Glomerular visceral epithelial cell (primary cell): ENCODE measurements around the gene TMEM258.

ENCODE experiments used
- DNase-seq: peaks from one replicate; pipeline ENCODE4 v3.0.0-alpha.2; 2016; ENCODE audit errors: extremely low spot score

TMEM258 gene

DNA sequence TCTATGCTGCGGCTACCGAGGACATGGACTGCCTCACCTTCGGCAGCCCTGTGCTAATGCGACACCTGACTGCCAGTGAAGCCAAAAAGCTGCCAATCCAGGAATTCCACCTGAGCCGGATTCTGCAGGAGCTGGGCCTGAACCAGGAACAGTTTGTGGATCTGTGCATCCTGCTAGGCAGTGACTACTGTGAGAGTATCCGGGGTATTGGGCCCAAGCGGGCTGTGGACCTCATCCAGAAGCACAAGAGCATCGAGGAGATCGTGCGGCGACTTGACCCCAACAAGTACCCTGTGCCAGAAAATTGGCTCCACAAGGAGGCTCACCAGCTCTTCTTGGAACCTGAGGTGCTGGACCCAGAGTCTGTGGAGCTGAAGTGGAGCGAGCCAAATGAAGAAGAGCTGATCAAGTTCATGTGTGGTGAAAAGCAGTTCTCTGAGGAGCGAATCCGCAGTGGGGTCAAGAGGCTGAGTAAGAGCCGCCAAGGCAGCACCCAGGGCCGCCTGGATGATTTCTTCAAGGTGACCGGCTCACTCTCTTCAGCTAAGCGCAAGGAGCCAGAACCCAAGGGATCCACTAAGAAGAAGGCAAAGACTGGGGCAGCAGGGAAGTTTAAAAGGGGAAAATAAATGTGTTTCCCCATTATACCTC, 3.6 kb upstream of the TMEM258 start:
- no peak for DNase-seq

DNA sequence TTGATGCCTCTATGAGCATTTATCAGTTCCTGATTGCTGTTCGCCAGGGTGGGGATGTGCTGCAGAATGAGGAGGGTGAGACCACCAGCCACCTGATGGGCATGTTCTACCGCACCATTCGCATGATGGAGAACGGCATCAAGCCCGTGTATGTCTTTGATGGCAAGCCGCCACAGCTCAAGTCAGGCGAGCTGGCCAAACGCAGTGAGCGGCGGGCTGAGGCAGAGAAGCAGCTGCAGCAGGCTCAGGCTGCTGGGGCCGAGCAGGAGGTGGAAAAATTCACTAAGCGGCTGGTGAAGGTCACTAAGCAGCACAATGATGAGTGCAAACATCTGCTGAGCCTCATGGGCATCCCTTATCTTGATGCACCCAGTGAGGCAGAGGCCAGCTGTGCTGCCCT, 3.1 kb upstream of the TMEM258 start:
- no peak for DNase-seq

DNA sequence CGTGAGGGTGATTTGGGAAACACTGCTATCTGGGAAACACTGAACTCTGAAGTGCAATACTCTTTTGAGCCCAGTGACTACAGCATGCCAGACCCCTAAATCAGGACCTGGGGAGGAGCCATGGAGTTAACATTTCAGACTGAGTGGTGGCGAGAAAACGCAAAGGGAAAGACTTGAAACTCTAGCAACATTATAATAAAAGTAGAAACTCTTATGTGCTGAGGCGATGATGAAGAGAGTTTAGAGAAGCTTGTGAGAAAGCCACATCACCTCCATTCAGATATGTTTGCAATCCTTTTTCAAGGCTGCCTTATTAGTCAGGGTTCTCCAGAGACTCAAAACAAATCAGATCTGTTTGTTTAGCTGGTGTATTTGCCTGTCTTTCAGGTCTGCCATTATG, 2.2 kb upstream of the TMEM258 start:
- no peak for DNase-seq

DNA sequence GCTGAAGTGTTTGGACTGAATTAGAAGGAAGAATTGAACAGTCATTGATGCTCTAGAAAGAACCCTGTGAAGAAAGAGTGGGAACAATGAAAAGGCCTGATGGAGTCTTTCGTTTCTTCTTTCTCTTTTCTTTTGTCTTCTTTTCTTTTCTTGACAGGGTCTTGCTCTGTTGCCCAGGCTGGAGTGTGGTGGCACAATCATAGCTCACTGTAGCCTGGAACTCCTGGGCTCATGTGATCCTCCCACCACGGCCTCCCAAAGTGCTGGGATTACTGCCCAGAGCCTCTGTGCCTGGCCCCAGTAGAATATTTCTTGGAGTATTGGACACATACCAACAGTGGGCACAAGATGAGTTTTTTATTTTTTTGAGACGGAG, 1.4 kb upstream of the TMEM258 start:
- no peak for DNase-seq

DNA sequence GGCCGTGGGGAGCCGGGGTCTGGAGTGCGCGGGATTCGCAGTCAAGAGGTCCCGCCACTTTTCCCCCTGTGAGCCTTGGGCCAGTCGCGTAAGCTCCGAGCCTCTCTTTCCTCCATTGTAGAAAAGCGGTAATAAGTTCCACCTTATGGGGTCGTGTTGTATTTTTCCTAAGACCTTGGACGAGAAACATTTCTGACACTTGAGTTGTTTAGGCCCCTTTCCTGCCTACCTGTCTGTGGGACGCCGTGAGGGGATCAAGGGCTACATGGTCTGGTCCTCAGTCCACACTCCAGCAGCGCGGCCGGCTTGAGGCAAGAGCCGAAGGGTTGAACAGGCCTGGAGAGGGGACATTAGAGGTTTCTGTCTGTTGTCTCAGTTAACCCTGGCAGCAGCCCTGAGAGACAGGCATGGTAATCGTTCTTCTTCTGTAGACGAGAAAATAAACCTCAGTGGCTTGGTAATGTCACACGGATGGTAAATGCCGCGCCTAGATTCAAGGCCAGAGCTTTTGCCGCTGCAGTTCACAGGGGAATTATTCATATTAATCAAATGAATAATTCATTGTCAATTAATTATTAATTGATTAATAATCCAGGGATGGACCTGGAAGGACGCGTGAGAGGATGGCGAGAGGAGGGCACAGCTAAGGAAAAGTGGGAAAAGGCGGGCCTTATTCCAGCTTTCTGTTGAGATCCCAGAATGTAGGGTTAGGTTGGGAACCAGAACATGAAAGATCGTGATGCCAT, 857 bp upstream of the TMEM258 start:
- no peak for DNase-seq

DNA sequence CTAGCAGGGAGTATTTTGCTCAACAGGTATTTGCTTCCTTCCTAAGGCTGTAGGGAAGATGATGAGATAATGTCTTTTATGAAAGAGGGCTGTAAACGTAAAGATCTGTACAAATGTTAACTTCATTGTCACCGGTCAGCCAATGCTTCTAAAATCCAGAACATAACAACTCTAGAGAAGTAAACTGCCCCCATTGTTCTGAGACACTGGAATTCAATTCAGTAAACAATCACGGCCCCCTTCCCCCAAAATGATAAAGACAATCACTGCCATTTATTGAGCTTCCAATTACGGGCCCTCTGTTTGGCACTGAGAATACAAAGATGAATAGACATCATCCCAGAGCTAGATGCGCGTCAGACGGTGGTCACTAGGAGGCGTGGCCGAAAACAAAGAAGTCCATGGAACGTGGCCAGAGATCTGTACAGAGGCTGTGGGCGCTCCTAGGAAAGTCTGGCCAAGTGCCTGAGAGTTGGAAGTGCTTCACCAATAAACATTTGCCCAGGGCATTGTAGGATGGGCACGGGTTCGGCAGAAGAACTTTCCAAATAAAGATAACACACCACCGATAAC, 576 bp downstream of the TMEM258 start:
- peak; percentile 77 for DNase-seq

DNA sequence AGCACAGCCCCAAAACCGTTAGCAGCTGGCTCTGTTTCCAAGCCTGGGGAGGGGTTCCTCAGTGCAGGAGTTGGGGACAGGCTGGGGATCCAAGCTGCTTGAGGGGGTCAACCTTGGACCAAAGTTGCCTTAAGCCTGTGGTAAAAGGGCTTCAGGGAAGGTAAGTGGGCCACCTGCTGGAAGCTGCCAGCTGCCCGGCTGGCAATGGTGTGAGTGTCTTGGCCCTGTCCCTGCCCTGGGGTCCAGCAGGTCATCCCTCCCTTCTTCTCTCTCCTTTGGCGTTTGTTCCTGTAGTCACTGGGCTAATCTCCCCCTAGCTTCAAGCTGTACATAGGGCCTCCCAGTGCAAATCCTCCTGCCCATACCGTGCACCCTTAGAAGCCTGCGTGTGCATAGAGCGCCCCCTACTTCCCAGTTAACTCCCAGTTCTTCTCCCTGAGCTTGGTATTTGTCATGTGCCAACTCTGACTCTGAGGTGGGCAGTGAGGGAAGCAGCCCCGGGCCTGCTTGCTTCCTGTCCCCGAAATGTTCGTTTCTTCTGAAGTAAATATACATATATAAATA, 4.4 kb downstream of the TMEM258 start:
- DNase-seq, result peak; percentile 29

DNA sequence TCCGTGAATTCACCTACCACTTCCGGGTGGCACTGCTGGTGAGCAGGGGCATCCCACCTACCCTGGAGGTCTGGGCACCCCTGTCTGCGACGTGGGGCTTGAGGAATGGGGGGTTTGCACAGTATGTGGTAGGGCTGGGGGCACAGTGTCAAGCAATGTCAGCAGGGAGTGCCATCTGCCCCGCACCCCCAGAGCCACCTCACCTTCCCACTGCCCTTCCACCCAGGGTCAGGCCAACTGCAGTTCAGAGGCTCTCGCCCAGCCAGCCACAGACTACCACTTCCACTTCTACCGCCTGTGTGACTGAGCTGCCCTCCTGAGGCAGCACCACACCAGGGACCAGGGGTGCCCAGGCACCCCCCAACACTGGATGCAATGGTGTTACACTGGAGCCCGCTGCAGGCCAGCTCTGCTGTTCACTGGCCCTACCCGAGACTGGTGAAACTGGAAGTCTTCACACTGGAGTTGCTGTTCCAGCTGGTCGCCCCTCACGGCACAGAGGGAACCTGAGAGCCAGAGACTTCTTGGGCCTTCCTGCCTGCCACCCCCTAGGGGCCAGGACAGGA, 6.5 kb downstream of the TMEM258 start:
- peak; percentile 67 for DNase-seq

DNA sequence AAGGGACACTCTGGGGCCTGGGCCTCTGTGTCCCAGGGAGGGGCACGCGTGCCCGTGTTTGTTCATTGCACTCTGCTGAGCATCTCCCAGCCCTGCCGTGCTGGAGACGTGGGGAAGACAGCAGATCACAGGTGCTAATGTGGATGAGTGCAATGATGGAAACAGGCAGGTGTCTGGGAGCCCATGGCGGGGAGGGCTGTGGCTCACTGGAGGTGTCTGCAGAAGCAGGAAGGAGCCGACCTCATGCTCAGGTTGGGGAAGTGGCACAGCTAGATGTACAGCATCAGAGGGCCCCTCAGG, 7.9 kb downstream of the TMEM258 start:
- DNase-seq, result no peak

DNA sequence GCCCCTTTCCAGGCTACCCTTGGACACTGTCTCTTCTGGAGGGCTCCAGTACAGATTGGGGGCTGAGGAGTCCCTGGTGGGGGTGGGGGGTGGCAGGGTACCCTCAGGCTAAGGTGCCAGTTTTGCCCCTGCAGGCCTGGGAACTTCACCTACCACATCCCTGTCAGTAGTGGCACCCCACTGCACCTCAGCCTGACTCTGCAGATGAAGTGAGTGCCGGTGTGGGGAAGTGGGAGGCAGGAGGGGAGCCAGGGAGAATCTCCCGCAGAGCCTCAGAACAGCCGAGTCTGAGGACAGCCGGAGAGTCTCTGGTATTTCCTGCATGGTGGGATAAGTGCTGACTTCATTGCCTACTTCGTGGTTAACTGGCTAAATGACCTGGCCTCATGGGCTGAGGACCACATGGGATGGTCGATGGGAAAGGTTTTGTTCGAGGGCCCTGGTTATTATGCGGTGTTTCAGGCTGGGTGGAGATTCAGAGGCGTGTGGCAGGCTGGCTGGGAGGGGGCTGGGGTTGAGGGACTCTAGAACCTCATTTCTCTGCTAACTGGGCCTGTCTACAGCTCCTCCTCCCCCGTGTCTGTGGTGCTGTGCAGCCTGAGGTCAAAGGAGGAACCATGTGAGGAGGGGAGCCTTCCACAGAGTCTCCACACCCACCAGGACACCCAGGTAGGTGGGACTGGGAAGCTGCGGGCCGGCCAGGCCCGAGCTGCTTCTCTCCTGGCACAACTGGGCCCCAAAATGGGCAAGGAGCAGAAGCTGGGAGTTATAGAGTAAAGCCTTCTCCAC, 8.5 kb downstream of the TMEM258 start:
- DNase-seq, result peak; percentile 52

DNA sequence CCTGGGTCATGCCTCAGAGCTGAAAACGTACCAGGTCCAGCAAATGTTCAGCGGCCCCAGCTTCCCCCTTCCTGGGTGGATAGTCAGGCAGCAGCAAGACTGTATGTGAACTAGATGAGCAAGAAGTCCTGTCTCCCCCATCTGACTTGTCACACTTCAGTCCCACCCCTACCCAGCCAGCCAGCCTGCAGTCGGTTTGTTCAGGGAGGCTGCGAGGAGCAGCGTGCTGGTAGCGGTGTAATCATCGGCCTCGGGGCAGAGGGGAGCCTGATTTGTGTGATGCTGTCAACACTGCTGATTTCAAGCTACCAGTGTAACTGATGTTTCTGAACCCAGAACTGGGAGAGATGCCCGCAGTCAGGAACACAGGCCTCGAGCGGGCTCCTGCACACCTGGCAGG, 9.6 kb downstream of the TMEM258 start:
- DNase-seq, result no peak

DNA sequence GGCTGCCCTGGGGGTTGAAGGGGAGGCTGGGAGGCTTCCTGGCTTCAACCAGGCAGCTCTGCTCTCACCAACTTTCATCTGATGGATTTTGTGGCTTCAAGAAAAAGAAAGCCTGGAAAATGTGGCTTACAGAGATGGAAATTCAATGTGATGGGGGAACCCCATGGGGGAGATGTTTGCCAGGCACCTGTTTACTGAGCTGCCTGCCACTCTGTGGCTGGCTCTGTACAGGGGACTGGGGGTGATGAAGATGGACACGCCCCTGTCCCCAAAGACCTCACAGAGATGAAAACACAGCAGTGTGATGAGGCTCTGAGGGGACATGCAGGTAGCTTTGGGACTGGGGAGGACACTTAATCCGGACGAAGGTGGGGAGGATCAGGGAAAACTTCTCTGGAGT, 10.1 kb downstream of the TMEM258 start:
- no peak for DNase-seq

DNA sequence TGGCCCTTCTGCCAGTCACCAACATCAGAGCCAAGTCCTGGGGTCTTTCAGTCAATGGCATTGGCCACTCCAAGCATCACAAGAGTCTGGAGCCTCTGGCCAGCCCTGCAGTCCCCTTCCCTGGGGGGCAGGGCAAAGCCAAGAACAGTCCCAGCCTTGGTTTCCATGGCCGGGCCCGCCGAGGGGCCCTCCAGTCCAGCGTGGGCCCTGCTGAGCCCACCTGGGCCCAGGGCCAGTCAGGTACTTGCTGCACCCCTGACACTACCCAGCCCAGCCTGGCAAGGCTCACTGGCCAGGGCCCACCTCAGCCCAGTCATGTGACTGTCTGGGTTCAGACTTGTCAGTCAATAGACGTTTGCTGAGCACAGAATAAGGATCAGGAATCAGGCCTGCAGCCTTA, 10.8 kb downstream of the TMEM258 start:
- no peak for DNase-seq

DNA sequence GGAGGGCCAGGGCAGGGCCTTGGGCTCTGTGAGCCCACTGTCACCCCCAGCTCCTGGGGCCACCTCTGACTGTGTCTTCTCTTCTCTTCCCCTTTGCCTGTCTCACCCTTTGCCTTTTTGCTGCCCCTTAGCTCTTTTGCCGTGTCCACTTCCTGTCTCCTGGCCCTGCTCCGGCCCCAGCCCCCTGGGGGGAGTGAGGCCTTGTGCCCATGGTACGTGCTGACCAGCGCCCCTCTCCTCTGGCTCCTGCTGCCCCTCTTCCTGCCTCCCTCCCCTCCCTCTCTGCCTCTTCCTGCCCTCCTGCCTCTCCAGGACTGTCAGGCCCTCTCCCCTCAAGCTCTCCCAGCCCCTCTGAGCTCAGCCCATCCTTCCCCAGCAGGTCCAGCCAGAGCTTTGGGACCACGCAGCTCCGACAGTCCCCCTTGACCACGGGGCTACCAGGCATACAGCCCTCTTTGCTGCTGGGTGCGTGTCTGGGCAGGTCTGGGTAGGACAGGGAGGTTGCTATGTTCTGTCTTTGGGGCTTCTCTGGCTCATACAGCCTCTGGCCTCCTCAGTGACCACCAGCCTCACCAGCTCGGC, 11.7 kb downstream of the TMEM258 start:
- DNase-seq, result no peak

DNA sequence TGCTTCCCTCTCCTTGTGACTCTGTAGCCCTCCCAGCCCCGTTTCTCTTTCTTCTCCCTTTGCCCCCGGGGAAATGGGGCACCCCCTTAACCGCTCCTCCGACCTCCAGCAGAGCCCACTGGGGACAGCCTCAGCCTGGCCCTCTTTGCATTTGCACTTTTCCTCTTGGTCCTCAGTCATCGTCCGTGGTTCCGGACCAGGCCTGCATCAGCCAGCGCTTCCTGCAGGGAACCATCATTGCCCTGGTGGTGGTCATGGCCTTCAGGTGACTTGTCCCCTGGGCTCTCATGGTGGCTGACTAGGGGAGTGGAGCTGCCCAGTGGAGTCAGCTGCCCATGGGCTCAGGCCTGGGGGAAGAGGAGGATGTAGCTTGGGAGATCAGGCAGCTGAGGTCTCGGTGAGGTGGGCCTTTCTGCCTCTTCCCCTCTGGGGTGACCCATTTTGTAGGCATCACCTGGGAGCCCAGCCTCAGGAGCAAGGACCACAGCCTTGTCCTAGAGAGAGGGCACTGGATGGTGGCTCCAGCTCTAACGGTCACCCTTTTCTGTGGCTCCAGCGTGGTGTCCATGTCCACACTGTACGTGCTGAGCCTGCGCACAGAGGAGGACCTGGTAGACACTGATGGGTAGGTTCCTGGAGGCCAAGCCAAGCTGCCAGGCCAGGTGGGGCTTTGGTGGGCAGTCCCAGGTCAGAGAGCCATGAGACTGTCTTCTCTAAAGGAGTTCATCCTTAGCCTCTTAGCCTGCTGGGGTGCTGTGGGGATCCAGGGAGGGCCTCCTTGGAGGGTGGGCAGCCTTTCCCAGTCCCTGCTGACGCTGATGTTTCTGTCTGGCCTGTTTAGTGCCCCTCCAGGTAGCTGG, 12.5 kb downstream of the TMEM258 start:
- DNase-seq, result no peak

DNA sequence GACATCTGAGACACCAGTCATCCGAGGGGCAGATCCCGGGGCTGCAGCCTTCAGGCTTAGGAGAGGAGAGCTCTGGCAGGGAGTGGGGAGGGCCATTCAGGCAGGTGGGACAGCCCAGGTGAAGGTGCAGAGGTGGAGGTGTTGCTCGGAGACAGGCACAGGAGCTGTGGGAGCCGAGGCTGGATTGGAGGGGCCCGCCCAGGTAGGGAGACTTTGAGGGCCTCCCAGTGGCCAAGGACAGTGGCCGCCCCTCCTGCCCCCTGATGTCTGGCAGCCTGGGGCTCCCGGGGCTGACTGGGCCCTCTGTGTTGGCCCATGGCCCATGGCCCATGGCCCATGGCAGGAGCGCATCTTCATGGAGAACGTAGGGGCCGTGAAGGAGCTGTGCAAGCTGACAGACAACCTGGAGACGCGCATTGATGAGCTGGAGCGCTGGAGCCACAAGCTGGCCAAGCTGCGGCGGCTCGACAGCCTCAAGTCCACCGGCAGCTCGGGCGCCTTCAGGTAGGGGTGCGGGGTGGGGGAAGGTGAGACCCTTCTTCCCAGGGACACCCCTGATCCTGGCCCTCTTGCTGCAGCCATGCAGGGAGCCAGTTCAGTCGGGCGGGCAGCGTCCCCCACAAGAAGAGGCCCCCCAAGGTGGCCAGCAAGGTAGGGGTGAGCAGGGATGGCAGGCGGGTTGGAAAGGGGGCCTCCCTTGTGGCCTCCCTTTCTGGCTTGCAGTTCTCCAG, 13.3 kb downstream of the TMEM258 start:
- no peak for DNase-seq

DNA sequence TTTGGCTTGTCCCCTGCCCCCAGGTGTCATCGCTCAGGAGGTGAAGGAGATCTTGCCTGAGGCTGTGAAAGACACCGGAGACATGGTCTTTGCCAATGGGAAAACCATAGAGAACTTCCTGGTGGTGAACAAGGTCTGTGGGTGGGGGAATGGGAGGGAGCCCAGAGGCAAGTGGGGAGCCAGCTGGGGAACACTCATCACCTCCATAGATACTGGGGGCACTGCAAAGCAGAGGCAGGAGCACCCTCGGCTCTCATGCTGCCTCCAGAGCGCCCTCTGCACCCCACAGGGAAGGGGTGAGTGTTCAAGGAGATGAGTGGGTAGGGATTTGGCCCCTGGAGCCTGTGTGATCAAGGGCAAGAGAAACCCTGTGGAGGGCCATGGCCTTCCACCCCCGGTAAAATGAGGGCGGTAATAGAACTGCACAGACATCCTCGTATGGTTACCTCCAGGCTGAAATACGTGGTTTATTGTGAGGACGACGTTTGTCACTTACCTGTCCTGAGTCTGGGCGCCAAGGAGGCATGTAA, 14.0 kb downstream of the TMEM258 start:
- no peak for DNase-seq

DNA sequence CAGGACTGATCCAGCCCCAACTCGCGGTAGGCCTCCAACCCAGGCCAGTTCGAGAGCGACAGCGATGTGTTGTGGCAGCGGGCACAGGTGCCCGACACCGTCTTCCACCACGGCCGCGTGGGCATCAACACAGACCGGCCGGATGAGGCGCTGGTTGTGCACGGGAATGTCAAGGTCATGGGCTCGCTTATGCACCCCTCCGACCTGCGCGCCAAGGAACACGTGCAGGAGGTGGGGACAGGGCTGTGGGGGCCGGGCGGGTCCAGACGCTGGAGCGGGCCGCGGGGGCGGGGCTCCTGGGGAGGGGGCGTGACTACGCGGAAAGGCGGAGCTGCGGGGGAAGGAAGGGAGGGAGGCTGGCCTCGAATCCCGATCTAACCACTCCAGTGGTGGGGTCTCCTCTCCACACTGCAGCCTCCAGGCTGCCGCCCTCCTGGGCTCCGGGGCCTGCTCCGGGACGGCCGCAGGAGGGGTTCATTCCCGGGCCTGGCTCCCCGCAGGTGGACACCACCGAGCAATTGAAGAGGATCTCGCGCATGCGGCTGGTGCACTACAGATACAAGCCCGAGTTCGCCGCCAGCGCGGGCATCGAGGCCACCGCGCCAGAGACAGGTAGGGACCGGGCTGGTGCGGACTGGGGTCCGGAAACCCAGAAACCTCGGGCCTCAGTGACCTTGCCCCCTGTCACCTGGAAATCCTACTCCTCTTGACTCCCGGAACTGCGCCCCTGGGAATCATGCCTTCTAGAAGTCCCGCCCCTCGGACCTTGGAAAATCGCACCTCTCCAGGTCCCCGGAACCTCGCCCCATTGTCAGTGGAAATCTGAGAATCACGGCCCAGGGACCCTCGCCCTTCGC, 14.9 kb downstream of the TMEM258 start:
- DNase-seq, result no peak

DNA sequence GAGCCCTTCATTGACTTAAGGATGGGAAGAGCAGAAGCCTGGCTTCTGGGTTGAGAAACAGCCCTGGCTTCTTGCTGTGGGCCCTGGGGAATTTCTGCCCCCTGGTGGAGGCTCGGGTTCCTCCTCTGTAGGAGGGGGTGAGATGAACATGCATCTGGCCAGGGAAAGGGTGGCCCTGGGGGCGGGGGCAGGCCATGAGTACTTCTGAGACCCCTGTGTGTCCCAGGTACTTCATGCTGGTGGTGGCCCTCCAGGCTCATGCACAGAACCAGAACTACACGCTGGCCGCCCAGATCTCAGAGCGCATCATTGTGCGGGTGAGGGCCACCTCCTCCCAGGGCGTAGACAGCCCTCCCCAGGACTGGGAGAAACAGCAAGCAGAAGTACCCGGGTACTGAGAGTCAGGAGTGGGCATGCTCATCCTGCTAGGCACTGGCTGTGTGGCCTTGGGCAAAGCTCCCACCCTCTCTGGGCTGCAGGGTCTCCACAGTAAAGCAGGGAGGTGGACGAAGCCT, 15.8 kb downstream of the TMEM258 start:
- peak; percentile 70 for DNase-seq
